Mesendoderm (in vitro differentiated cells): ENCODE data around the gene MMP20.

ENCODE experiments used
- DNase-seq: peaks from one replicate; pipeline ENCODE4 v3.0.0; 2013
- H2AK5ac ChIP-seq: 2 replicates; pipeline ENCODE4 v1.6.1; 2013; ENCODE audit warnings: low read length, inconsistent platforms
- H2BK120ac ChIP-seq: 2 replicates; pipeline ENCODE4 v1.6.1; 2013; ENCODE audit warnings: low read depth, mild to moderate bottlenecking, low read length, moderate library complexity, mixed read lengths
- H2BK15ac ChIP-seq: replicated peaks from 2 replicates; pipeline ENCODE4 v1.6.1; 2013; ENCODE audit warnings: low read depth, mild to moderate bottlenecking, moderate library complexity
- H2BK5ac ChIP-seq: 2 replicates; pipeline ENCODE4 v1.6.1; 2013; ENCODE audit warnings: low read length, inconsistent platforms
- H3K18ac ChIP-seq: 2 replicates; pipeline ENCODE4 v1.6.1; 2013; ENCODE audit warnings: mild to moderate bottlenecking, low read length, mixed read lengths
- H3K23ac ChIP-seq: one replicate; pipeline ENCODE4 v1.6.1; 2013; ENCODE audit warnings: low read length
- H3K27ac ChIP-seq: 2 replicates; pipeline ENCODE4 v1.5.1; 2013; ENCODE audit warnings: low read depth, mild to moderate bottlenecking, inconsistent platforms, low read length, moderate library complexity
- H3K27me3 ChIP-seq: 2 replicates; pipeline ENCODE4 v1.6.1; 2013; ENCODE audit warnings: low read length, control low read depth, mild to moderate bottlenecking, inconsistent platforms; ENCODE audit not compliant: insufficient read depth, poor library complexity
- H3K36me3 ChIP-seq: 2 replicates; pipeline ENCODE4 v1.6.1; 2013; ENCODE audit warnings: low read length, inconsistent platforms; ENCODE audit not compliant: control insufficient read depth, insufficient read depth
- H3K4ac ChIP-seq: one replicate; pipeline ENCODE4 v1.6.1; 2013; ENCODE audit warnings: low read depth, mild to moderate bottlenecking, low read length, moderate library complexity
- H3K4me1 ChIP-seq: 2 replicates; pipeline ENCODE4 v1.6.1; 2013; ENCODE audit warnings: low read depth, low read length, inconsistent platforms; ENCODE audit not compliant: control insufficient read depth
- H3K4me2 ChIP-seq: 2 replicates; pipeline ENCODE4 v1.6.1; 2013; ENCODE audit warnings: low read length
- H3K4me3 ChIP-seq: 2 replicates; pipeline ENCODE4 v1.5.1; 2013; ENCODE audit warnings: mild to moderate bottlenecking, low read length
- H3K56ac ChIP-seq: one replicate; pipeline ENCODE4 v1.6.1; 2013; ENCODE audit warnings: low read length
- H3K79me1 ChIP-seq: 2 replicates; pipeline ENCODE4 v1.6.1; 2013; ENCODE audit warnings: low read length, inconsistent platforms
- H3K79me2 ChIP-seq: 2 replicates; pipeline ENCODE4 v1.6.1; 2013; ENCODE audit warnings: mild to moderate bottlenecking, low read length; ENCODE audit not compliant: control insufficient read depth, insufficient read depth
- H3K9ac ChIP-seq: 2 replicates; pipeline ENCODE4 v1.6.1; 2013; ENCODE audit warnings: low read length, inconsistent platforms
- H4K5ac ChIP-seq: one replicate; pipeline ENCODE4 v1.6.1; 2013; ENCODE audit warnings: low read length
- H4K8ac ChIP-seq: one replicate; pipeline ENCODE4 v1.6.1; 2013; ENCODE audit warnings: low read depth, mild to moderate bottlenecking, control low read depth, low read length, moderate library complexity
- WGBS: extraction: QIAGEN DNeasy Blood & Tissue Kit; methylation state at CpG from one replicate; pipeline ENCODE4 v1.1.7; 2013; ENCODE audit warnings: low lambda C conversion rate, missing lambda C conversion rate; ENCODE audit not compliant: insufficient coverage; ENCODE audit errors: extremely low coverage; 5-methylcytosine and 5-hydroxymethylcytosine counted together

The MMP20 gene

DNA sequence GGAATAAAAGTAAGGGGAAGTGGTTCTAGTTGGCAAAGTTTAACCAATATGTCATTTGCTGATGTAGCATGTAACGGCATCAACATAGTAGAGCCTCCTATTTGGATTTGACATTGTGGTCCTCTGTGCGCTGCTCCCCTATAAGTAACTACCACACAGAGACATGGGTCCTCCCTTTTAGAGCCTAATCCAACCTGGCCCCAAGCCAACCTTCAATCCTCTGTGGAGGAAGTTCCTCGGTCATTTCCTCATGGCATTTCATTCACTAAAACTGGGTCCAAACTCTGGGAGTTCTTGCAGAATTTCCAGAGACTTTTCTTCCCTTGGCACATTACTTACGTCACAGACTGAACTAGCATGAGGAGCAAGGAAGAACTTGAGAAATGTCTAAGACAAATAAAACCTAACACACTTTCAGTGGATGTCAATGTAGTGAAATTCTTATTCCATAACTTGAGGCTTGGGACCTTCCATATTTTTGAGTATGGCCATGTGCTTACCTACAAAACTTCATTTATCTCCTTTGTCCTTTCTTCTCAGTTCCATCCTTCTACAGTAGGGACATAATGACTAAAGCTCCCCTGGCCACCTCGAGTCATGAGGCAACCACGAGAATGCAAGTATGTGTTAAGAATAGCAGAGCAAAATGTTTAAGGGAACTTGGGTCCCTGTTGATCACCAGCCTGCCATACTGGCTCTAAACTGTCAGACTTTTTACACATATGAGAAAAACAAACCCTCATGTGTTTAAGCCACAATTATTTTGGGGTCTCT is 34.7 kb downstream of the MMP20 start:
- no peak overlapping the region for H3K23ac ChIP-seq
- H2BK120ac ChIP-seq = no peak overlapping the region
- no peaks in the 10 kb centered on the region for H3K4me1 ChIP-seq
- no CpG with 5 or more reads among the region's 6 CpGs for WGBS
- H3K56ac ChIP-seq = no peak overlapping the region
- no peaks in the 10 kb centered on the region for H3K79me2 ChIP-seq
- H2BK5ac ChIP-seq = no peak overlapping the region
- H3K4ac ChIP-seq = no peak overlapping the region
- no peak overlapping the region for H3K4me2 ChIP-seq
- H3K36me3 ChIP-seq = no peaks in the 10 kb centered on the region
- H3K4me3 ChIP-seq = no peak overlapping the region
- no peaks in the 10 kb centered on the region for H3K27me3 ChIP-seq
- H3K9ac ChIP-seq = no peak overlapping the region
- H3K27ac ChIP-seq = no peak overlapping the region
- H4K8ac ChIP-seq = no peak overlapping the region
- no peak overlapping the region for H3K18ac ChIP-seq
- no peak for DNase-seq
- H3K79me1 ChIP-seq = no peaks in the 10 kb centered on the region
- no peak overlapping the region for H4K5ac ChIP-seq
- H2AK5ac ChIP-seq = no peak overlapping the region
- no peak overlapping the region for H2BK15ac ChIP-seq

GRCh38 chr11:102589047-102589459 is 36.1 kb downstream of the MMP20 start:
- Histone ChIP-seq H3K9ac (no peak overlapping the region), H3K27me3 (no peaks in the 10 kb centered on the region), H3K23ac (no peak overlapping the region), H3K18ac (no peak overlapping the region), H3K4me3 (no peak overlapping the region), H4K8ac (no peak overlapping the region), H2BK15ac (no peak overlapping the region), H2BK5ac (no peak overlapping the region), H3K4ac (no peak overlapping the region), H4K5ac (no peak overlapping the region), H2BK120ac (no peak overlapping the region), H3K27ac (no peak overlapping the region), H3K56ac (no peak overlapping the region), H3K4me2 (no peak overlapping the region), H3K79me2 (no peaks in the 10 kb centered on the region), H3K36me3 (no peaks in the 10 kb centered on the region), H3K79me1 (no peaks in the 10 kb centered on the region), H3K4me1 (no peaks in the 10 kb centered on the region), H2AK5ac (no peak overlapping the region)
- WGBS = no CpG with 5 or more reads among the region's 2 CpGs
- no peak for DNase-seq

- WGBS = no CpG with 5 or more reads among the region's 1 CpG
- no peaks in the 10 kb centered on the region for H3K36me3 ChIP-seq
Observed at GRCh38 chr11:102587722-102588121, 37.4 kb downstream of the MMP20 start.

GRCh38 chr11:102583141-102583873 is 41.8 kb downstream of the MMP20 start:
- Histone ChIP-seq H2BK120ac (no peak overlapping the region), H3K23ac (no peak overlapping the region), H3K4me2 (no peak overlapping the region), H2AK5ac (no peak overlapping the region), H4K8ac (no peak overlapping the region), H4K5ac (no peak overlapping the region), H3K36me3 (no peaks in the 10 kb centered on the region), H3K79me2 (no peaks in the 10 kb centered on the region), H2BK5ac (no peak overlapping the region), H3K18ac (no peak overlapping the region), H2BK15ac (no peak overlapping the region), H3K27ac (no peak overlapping the region), H3K4me3 (no peak overlapping the region), H3K79me1 (no peaks in the 10 kb centered on the region), H3K4me1 (no peaks in the 10 kb centered on the region), H3K4ac (no peak overlapping the region), H3K27me3 (no peaks in the 10 kb centered on the region), H3K9ac (no peak overlapping the region), H3K56ac (no peak overlapping the region)
- WGBS = no CpG with 5 or more reads among the region's 2 CpGs
- no peak for DNase-seq

More at GRCh38 chr11:102587722-102588121, 37.4 kb downstream of the MMP20 start:
- Histone ChIP-seq H3K4me3 (no peak overlapping the region), H3K79me1 (no peaks in the 10 kb centered on the region), H3K4me2 (no peak overlapping the region), H3K9ac (no peak overlapping the region), H3K79me2 (no peaks in the 10 kb centered on the region), H3K27me3 (no peaks in the 10 kb centered on the region), H3K4ac (no peak overlapping the region), H2BK15ac (no peak overlapping the region), H3K56ac (no peak overlapping the region), H2AK5ac (no peak overlapping the region), H2BK5ac (no peak overlapping the region), H4K8ac (no peak overlapping the region), H3K27ac (no peak overlapping the region), H3K4me1 (no peaks in the 10 kb centered on the region), H3K23ac (no peak overlapping the region), H3K18ac (no peak overlapping the region), H4K5ac (no peak overlapping the region), H2BK120ac (no peak overlapping the region)
- no peak for DNase-seq

DNA sequence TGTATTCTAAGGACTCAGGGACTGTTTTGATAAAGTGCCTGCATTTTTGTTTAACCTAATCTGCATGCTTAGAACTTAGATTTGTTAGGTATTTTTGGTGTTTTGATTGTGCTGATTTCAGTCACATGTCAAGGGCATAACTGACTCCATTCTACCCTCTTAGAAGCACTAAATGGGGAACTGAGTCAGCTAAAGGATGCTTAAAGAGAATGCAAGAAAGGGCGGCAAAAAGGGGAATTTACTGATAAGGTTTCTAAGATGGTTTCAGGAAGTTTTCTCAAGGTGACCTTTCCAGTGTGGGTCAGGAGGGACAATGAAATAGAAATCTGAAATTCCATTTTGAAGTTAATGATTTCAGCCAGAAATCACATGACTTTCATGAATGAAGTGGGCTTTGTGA is 43.0 kb downstream of the MMP20 start:
- Histone ChIP-seq H3K56ac (no peak overlapping the region), H2BK120ac (no peak overlapping the region), H3K4ac (no peak overlapping the region), H3K4me2 (no peak overlapping the region), H3K4me1 (no peaks in the 10 kb centered on the region), H2BK15ac (no peak overlapping the region), H4K5ac (no peak overlapping the region), H3K36me3 (no peaks in the 10 kb centered on the region), H3K4me3 (no peak overlapping the region), H3K18ac (no peak overlapping the region), H3K79me1 (no peaks in the 10 kb centered on the region), H3K79me2 (no peaks in the 10 kb centered on the region), H3K9ac (no peak overlapping the region), H2BK5ac (no peak overlapping the region), H4K8ac (no peak overlapping the region), H3K27ac (no peak overlapping the region), H3K23ac (no peak overlapping the region), H2AK5ac (no peak overlapping the region), H3K27me3 (no peaks in the 10 kb centered on the region)
- no CpG with 5 or more reads among the region's 1 CpG for WGBS
- no peak for DNase-seq
